Measurements from ENCODE around the gene RP9.

RP9 gene, protein sequence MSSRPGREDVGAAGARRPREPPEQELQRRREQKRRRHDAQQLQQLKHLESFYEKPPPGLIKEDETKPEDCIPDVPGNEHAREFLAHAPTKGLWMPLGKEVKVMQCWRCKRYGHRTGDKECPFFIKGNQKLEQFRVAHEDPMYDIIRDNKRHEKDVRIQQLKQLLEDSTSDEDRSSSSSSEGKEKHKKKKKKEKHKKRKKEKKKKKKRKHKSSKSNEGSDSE

DNA sequence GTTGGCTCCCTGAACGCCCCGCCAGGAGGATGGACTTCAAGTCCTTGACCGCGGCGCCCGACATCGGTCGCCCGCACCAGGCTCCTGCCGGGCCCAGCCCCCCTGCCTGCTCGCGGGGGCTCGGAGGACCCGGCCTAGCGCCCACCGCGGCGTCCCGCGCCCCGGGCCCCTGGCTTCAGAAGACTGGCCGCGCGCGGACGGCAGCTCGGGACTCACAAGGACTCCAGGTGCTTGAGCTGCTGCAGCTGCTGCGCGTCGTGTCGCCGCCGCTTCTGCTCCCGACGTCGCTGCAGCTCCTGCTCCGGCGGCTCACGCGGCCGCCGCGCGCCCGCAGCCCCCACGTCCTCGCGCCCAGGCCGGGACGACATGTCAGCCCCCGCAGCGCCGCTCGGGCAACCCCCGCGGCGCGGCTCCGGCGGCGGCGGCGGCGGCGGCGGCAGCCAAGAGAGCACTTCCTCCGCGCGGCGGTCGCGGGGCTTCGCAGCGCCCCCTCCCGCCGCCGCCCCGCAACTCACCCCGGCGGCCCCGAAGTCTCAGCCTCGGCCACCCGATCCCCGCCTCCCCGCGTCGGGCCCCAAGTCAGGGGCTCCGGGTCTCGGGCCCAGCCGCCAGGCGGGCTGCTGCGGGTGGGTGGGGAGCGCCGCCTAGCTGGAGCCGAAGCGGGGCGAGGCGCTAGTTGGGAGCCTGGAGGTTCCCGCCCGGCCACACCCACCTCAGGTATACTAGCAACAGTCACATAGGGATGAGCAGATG is at the start of gene RP9:
TSS of gene RP9 (minus strand) at position 400 of the 753 bp plus-strand sequence. CDS start at position 368, 32 bp downstream.
- peak; percentile 33 for DNase-seq

DNA sequence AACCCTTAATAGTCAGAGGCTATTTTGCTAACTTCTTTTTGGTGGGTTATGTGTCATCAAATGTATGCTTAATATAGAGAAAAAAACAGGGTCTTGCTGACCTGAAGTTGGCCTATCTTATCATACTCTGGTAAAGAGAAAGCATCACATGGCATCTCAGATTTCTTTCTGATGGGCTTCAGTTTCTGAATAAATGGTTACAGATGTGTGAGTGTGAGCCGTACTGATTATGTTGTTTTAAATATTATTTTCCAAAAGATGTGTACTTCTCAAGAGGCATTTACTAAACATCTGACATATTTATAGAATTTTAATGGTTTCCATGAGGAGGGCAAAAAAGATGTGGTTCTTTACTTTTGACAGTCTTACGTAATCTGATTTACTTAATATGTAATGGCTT is 48.6 kb upstream of the RP9 start:
- no peak for DNase-seq

DNA sequence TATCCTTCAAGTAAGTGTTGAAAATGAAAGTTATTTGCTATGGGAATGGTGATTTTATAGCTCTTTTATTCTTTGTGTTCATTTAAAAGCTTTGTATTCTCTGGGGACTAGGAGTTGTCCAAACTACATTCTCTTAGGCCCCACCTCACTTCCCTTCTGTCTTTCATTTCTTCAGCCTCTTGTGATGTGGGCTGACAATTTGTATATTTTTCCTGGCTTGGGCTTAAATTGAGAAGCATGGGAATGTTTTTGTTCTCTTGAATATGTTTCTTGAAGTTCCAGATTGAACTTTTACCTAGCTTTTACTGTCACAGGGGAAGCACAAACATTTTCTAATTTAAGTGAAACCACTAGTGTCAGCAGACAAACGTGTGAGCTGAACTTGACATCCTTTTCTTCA is 48.1 kb upstream of the RP9 start:
- DNase-seq = no peak

DNA sequence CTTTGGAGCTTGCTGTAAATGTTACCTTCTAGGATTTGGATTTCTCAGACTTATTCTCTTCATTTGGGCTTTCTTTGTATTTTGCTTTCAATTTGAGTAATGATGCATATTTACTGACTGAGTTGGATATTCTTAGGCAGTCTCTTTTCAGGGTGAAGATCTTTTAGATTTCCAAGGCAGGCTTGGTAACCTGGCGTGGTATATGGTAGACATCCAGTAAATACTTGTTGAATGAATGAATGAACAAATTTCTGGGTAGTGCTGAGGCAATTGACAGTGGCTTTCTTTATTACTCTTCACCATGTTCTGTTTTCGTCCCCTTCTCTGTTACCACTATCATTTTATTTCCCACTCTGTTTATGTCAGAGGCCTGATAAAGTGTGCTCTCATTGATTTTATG is 47.2 kb upstream of the RP9 start:
- DNase-seq = no peak

DNA sequence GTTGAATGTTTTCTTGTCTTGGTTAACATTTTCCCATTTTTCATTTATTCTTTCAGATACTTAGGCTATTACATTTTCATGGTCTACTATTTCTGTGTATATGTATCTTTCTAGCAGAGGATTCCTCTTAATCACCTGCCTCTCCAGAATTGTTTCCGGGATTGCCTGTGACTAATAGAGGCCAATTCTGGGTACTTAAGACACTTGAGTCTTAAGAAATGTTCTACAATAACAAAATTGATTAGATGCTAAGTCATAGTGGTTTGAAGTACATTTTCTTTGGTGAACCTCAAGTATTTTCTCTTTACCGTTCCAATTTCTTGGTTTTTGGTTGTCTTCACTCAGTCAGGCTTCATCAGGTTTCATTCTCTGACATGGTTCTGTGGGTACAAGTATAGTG is 46.6 kb upstream of the RP9 start:
- DNase-seq = no peak

DNA sequence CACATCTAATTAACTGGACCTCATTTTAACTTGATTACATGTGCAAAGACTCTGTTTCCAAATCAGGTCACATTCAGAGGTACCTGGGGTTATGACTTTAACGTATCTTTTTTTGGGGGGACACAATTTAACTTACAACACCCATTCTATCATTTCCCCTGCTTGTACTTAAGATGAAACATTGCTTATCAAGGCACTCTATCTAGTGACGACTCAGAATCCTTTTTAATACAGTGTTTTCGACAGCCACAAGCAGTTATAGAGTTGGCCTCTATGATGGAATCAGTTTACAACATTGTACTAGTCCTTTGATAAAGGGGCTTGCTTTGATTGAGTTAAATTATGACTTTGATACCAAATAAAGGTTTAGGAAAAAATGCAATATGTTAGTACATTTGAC is 42.9 kb upstream of the RP9 start:
- DNase-seq = no peak

DNA sequence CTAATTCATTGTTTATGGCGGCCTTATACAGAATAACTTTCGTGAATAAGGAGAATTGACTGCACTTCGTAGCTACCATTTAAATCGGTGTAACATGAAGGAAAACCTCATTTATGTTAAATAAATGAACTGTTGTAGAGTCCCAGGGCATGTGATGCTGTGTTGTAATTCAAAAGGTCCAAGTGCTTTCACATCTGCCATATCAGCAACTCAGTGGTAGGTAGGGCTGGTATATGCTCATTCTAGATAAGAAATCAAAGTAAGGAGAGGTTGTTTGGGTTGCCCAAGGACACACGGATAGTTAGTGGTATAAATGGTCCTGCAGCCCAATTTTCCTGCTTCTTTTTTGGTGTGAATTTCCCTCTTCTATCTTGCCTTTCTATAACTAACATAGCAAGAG is 36.0 kb upstream of the RP9 start:
- no peak for DNase-seq

DNA sequence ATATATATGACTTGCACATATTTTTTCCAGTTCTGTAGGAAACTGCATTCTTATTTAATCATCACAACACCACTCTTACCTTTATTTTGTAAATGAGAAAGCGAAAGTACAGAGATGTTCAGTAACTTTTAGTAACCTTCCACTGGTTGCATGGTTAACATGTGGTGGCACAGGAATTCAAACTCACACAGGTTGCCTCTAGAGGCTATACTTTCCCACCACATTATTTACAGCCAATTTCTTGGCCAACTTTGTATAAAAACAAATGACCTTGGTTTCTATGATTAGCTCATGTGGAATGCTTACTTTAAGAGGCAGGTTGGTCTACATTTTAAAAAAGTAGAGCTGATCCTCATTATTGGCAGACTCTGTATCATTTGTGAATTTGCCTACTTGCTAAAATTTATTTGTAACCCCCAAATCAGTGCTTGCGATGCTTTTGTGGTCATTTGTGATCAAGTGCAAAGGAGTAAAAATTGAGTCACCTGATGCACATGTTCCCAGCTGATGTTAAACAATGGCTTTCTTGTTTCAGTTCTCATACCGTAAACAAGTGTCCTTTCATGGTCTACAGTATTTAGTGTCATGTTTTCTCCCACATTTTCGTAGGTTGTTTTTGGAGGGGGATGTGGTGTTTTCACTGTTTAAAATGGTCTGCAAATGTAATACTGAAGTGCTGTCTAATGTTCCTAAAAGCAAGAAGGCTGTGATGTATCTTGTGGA is 35.0 kb upstream of the RP9 start:
- DNase-seq = no peak

DNA sequence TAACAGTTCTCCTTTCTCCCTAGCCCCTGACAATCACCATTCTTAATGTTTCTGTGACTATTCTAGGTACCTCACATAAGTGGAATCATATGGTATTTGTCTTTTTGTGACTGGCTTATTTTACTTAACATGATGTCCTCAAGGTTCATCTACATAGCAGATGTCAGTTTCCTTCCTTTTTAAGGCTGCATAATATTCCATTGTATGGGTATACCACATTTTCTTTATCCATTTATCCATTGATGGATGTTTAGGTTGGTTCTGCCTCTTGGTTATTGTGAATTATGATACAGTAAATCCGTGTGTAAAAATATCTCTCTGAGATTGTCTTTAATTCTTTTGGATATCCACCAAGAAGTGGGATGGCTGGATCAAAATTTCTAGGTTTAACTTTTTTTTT is 33.4 kb upstream of the RP9 start:
- no peak for DNase-seq

DNA sequence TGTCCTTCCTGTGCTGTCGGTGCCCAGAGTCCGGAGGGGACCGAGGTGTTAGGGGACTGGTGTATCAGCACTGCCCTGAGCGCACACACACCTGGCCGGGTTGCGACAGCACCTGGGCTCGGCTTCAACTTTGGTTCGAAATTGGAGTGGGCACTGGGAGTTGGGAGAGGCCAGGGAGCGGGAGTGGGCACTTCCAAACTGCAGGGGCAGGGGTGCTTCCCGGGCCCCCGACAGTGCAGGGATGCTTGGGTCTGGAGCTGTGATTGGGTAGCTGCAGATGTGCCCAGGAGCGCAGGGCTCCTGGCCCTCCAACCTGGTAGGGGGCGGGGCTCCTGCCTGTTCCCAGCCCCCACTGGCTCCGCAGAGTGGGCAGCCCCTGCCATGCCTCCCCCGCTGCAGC is 27.9 kb upstream of the RP9 start:
- no peak for DNase-seq

DNA sequence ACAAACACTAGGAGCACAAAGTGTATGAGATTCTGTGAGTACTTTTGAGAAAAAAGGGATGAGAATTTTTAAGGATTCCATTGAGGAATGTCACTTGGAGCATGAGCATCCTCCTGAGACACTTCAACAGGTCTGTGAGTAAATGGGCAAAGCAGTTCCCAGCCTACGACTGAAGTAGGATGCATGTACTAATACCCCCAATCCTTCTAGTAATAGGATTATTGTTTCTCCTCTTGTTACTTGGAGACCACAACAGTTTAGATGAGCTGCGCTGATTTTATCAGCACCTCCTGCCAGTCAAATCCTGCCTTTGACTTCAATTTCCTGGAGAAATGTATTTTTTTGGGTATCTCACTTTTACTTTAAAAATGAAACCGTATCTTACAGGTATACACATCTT is 21.0 kb upstream of the RP9 start:
- DNase-seq = no peak

DNA sequence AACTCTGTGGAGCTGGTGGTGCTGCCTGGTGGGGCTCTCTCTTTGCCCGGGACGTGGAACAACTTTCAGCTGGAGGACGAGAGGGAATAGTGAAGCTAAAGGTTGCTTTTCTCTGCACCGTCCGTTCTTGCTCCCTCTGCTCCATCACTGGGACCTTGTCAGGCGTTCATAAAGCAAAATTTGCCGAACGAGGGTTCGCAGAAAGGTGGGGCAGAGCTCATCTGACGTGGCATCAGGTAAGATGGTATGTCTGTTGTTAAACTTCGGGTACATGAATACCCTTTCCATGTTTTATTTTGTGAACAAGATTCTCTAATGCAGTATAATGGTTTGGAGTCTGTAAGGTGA is 20.6 kb upstream of the RP9 start:
- no peak for DNase-seq

DNA sequence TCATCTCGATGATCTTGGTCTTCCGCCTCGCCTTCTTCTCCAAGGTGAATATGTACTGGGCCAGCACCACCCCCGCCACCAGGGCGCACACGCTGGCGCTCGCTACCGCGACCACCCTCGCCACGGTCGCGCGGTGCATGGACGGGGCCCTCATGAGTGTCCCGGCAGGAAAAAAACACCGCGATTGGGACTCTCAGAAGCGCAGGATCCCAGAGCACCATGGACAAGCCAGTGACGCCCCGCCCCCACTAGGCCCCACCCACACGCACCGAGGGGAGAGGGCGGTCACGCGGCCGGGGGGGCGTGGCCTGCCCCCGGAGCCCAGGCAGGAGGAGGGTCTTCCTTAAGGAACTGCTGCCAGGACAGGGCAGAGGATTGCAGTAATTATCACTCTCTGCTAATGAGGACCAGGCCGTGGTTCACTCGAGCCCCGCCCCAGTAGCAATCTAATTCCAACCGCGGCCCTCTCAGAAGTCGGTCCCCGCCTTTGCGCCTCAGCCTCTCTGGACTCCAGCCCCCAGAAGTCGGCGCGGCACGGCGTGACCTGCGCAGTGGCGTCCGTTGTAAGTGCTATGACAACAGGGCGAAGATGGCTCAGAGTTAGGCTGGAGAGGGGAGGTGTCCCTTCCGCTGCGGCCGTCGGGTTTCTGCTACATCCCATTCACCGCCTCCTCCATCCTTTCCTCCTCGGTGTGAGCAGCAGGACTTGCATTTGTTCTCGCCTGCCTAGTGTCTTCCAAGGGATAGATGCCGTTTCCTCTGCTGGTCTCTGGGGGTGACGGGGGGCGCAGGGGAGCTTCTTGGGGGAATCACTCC is 20.0 kb upstream of the RP9 start, which contains the start of gene BBS9:
TSS of gene BBS9 (plus strand) at position 575 of the 816 bp plus-strand sequence. CDS start 16,689 bp downstream, outside the sequence.
- DNase-seq = peak; percentile 98

DNA sequence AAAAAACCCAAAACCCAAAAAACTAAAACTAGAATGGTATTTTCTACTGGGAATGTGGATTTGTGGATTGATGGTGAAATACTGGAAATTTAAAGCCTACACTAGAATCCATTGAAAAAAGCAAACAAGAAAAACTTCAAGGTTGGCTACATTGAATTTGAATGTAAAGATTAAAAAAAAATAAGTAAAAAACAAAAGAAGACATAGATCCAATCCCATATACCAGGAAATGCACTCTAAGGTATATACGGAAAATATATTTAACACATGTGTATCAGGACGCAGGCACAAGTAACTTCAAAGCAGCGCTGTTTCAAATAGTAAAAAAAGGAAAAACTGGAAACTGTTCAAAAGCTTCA is 19.4 kb upstream of the RP9 start:
- no peak for DNase-seq

DNA sequence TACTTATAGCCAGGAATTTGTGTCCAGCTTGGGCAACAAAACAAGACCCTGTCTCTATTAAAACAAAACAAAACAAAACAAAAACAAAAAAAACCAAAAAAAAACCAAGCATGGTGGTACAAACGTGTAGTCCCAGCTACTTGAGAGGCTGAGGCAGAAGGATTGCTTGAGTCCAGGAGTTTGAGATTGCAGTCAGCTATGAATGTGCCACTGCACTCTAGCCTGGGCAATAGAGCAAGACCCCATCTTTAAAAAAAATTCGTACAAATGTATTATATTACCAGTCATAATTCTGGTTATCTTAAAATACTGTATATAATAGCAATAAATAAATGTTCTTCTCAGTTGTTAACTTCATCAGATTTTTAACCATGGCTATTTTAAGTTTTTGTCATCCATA is 17.9 kb upstream of the RP9 start:
- DNase-seq = no peak

DNA sequence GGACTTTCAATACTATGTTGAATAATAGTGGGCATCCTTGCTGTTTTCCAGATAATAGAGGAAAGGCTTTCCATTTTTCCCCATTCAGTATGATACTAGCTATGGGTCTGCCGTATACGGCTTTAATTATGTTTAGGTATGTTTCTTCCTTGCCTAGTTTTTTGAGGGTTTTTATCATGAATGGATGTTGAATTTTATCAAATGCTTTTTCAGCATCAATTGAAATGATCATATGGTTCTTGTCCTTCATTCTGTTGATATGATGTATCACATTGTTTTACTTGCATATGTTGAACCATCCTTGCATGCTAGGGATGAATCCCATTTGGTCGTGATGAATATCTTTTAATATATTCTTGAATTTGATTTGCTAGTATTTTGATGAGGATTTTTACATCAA is 9.2 kb upstream of the RP9 start:
- no peak for DNase-seq

DNA sequence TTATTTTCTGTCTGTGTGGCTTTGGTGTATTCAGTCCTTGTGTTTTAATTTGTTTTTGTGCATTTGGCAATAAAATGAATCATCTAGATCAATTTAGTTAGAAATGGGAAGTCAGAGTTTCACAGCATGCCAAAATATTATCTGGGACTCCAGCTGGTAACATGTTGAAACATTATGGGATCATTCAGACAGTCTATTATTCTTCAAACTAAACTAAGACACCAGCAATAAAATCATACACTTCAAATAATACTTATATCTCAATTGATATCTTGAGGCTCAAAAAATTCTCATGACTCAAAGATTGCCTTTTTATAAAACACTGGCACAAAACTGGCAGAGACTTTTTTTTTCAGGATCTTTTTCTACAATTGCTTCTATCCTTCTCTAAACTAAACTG is 5.8 kb upstream of the RP9 start:
- no peak for DNase-seq

DNA sequence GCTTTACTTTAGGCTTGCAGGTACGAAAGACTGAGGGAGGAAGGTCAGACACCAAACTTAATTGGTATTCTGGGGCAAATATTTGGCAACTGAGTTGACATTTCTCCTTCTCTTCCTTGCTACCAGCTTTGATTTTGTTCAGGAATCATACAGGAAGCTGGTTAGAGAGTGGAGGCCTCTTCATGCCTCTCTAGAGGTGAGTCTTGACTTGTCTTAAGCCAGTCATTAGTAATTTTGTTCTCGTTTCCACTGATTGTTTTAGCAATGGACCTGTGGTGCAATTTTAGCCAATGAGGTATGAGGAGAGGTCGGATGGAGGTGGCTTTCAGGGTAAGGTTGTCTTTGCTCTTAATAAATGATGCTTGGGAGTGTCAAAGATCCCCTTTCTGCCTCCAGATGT is 2.4 kb upstream of the RP9 start:
- DNase-seq = no peak

DNA sequence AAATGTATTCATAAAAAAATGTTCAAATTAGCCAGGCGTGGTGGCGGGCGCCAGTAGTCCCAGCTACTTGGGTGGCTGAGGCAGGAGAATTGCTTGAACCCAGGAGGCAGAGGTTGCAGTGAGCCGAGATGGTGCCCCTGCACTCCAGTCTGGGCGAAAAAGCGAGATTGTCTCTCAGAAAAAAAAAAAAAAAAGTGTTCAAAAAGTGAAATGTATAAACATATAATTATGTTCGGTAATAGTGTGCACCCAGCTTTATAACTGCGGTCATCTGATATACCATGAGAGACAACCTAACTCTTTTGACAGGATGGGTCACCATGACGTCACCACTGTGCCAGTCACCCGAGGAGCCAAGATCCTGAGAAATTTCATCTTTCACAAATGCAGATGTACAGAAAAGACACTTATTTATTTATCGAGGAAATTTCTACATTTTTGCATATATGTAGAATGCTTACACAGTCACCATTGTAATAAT is 594 bp upstream of the RP9 start:
- no peak for DNase-seq

DNA sequence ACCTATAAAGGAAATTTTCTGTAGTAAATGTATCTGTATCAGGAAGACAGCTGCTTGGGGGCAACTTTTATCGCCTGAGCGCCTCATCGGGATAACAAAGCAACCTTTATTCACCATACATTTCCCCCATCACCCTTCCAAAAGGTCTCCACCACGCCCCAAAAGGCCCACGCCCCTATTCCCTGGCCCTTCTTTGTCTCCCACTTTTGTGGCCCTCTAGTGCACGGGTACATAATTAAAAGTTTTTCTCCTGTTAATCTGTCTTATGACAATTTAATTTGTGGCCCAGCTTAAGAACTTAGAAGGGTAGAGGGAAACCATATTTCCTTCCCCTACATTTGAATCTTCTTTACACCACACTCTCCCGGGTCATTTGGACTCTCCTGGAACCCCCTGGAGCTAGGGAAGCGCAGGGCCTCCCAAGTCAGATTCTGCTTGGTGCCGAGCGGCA is 625 bp downstream of the RP9 start:
- DNase-seq = no peak

DNA sequence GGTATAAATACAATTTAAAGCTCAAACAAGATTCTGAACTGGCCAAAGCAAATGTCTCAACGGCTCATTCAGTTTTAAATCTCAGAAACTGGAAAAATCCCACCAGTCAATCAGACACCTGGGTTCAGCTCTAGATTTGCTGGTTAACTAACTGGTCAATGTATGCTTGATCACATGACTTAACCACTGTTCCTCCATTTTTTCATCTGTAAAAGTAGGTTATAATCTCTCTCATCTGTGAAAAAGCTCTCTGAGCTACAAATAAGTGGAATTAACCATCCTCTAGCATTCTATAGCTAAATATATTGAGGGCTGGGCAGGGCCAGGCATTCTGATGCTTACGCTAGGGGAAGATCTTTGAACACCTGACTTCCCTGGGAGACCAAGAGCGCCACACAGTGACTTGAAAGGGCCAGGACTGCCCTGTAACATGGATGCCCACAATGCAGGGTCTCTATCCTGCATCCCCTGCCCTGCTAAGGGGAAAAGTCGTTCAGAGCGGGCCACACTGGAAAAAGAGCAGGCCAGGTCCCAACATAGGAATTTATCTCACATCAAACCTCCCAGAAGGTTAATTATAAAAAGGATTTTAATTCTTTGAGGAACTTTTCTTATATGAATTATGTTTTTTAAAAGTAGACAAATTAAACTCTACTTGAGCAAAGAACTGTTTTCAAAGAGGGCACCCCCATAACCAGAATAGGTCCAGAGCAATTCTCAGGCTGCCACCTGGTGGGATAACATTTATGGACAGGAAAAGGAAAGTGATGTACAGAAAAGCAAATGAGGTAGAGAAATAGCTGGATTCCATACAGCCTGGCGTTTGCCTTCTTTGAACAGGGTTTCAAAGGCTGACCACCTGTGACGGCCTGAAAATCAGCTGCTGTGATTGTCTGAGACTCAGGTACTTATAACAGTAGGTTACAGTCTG is 1.8 kb downstream of the RP9 start:
- no peak for DNase-seq

DNA sequence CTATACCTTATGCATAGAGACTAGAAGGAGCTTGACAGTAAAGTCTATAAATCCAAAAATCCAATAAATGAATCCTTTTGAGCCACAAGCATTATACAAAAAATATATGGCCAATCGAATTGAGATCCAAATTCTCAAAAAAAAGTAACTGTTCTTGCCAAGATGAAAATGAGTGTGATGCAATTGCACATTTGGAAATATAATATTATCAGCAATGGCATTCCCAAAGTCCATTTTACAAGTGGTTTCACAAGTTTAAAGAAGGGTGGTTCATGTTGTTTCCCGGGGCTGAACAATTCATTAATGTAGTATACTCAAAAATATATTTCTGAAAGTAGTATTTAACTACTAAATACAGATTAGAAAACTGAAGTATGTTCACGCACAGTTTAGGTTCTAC is 7.3 kb downstream of the RP9 start:
- DNase-seq = no peak

All from NCI-H2029 (cell line).